Activated CD4-positive, alpha-beta T cell treated with anti-CD3 and anti-CD28 coated beads for 4 hours (primary cell): Measurements from ENCODE around the gene SDK1.

Source experiments
- DNase-seq, 2 donors: peaks; one replicate each; pipeline ENCODE4 v3.0.0-alpha.2; 2020

The SDK1 gene

GRCh38 chr7:3965794-3966395 lies 664.8 kb downstream of the SDK1 start:
- DNase-seq: no peak

- DNase-seq: no peak
Observed at GRCh38 chr7:3968234-3968633, 667.2 kb downstream of the SDK1 start.

- no peak for DNase-seq
Observed at GRCh38 chr7:3969286-3969685, 668.2 kb downstream of the SDK1 start.

- DNase-seq: no peak
Observed at GRCh38 chr7:3971323-3971722, 670.3 kb downstream of the SDK1 start.

- no peak for DNase-seq
Observed at GRCh38 chr7:3973264-3973663, 672.2 kb downstream of the SDK1 start.

- no peak for DNase-seq
Observed at GRCh38 chr7:3974329-3974728, 673.3 kb downstream of the SDK1 start.

- DNase-seq: no peak
Observed at GRCh38 chr7:3975371-3975770, 674.3 kb downstream of the SDK1 start.

GRCh38 chr7:3977391-3977790 lies 676.3 kb downstream of the SDK1 start:
- DNase-seq: no peak

GRCh38 chr7:3978839-3979238 lies 677.8 kb downstream of the SDK1 start:
- DNase-seq: no peak

- no peak for DNase-seq
Observed at GRCh38 chr7:3979611-3980299, 678.7 kb downstream of the SDK1 start.

- DNase-seq: no peak
Observed at GRCh38 chr7:3980300-3980643, 679.2 kb downstream of the SDK1 start.

GRCh38 chr7:3981281-3981680 lies 680.2 kb downstream of the SDK1 start:
- DNase-seq: no peak

- DNase-seq: no peak
Observed at GRCh38 chr7:3984456-3984855, 683.4 kb downstream of the SDK1 start.

GRCh38 chr7:3986927-3987326 lies 685.9 kb downstream of the SDK1 start:
- DNase-seq: no peak

- DNase-seq: no peak
Observed at GRCh38 chr7:3987426-3987927, 686.4 kb downstream of the SDK1 start.

GRCh38 chr7:3989723-3990122 lies 688.7 kb downstream of the SDK1 start:
- DNase-seq: no peak

GRCh38 chr7:3991731-3992231 lies 690.7 kb downstream of the SDK1 start:
- no peak for DNase-seq

- no peak for DNase-seq
Observed at GRCh38 chr7:3992841-3993240, 691.8 kb downstream of the SDK1 start.

GRCh38 chr7:3994764-3995163 lies 693.7 kb downstream of the SDK1 start:
- DNase-seq: no peak

GRCh38 chr7:3995187-3995586 lies 694.1 kb downstream of the SDK1 start:
- DNase-seq: no peak

- no peak for DNase-seq
Observed at GRCh38 chr7:3998060-3998459, 697.0 kb downstream of the SDK1 start.

- no peak for DNase-seq
Observed at GRCh38 chr7:4000139-4000538, 699.1 kb downstream of the SDK1 start.

- no peak for DNase-seq
Observed at GRCh38 chr7:4000934-4001333, 699.9 kb downstream of the SDK1 start.

GRCh38 chr7:4001742-4002141 lies 700.7 kb downstream of the SDK1 start:
- no peak for DNase-seq

- no peak for DNase-seq
Observed at GRCh38 chr7:4003503-4003902, 702.5 kb downstream of the SDK1 start.
